ENCODE results near the gene LRRC2.
"Not testable (repeated sequence)": the region's sequence is repeated elsewhere in the genome, so short reads cannot be mapped to it uniquely, and the experiment has no call there.

The LRRC2 gene

GRCh38 chr3:46580675-46581074, 14.6 kb upstream of the LRRC2 start:
- no peak for DNase-seq

GRCh38 chr3:46579756-46580286, 13.7 kb upstream of the LRRC2 start:
- no peak for DNase-seq

- no peak for DNase-seq
Observed at GRCh38 chr3:46578973-46579755, 13.1 kb upstream of the LRRC2 start.

GRCh38 chr3:46577580-46578249, 11.6 kb upstream of the LRRC2 start:
- DNase-seq, result not testable (repeated sequence)

GRCh38 chr3:46576879-46577278, 10.8 kb upstream of the LRRC2 start:
- no peak for DNase-seq

GRCh38 chr3:46576386-46576785, 10.3 kb upstream of the LRRC2 start:
- DNase-seq, result no peak

- DNase-seq, result no peak
Observed at GRCh38 chr3:46575577-46576222, 9.6 kb upstream of the LRRC2 start.

GRCh38 chr3:46574881-46575576, 8.9 kb upstream of the LRRC2 start:
- no peak for DNase-seq

GRCh38 chr3:46574243-46574646, 8.1 kb upstream of the LRRC2 start:
- DNase-seq, result no peak

- DNase-seq, result no peak
Observed at GRCh38 chr3:46573701-46574100, 7.6 kb upstream of the LRRC2 start.

GRCh38 chr3:46571684-46572083, 5.6 kb upstream of the LRRC2 start:
- no peak for DNase-seq

- DNase-seq, result no peak
Observed at GRCh38 chr3:46565607-46566039, 479 bp downstream of the LRRC2 start.

GRCh38 chr3:46565077-46565476, 1.0 kb downstream of the LRRC2 start:
- DNase-seq, result no peak

- no peak for DNase-seq
Observed at GRCh38 chr3:46564190-46565021, 1.7 kb downstream of the LRRC2 start.

- DNase-seq, result no peak
Observed at GRCh38 chr3:46561951-46562350, 4.2 kb downstream of the LRRC2 start.

GRCh38 chr3:46561511-46561910, 4.6 kb downstream of the LRRC2 start:
- no peak for DNase-seq

- DNase-seq, result no peak
Observed at GRCh38 chr3:46559091-46559704, 6.9 kb downstream of the LRRC2 start.

- DNase-seq, result peak; percentile 39
Observed at GRCh38 chr3:46558184-46559043, 7.7 kb downstream of the LRRC2 start.

- no peak for DNase-seq
Observed at GRCh38 chr3:46557814-46558183, 8.3 kb downstream of the LRRC2 start.

- no peak for DNase-seq
Observed at GRCh38 chr3:46553154-46553553, 12.9 kb downstream of the LRRC2 start.

GRCh38 chr3:46552538-46552937, 13.6 kb downstream of the LRRC2 start:
- no peak for DNase-seq
